ENCODE measurements around the gene PRPSAP2.

Gene PRPSAP2

DNA sequence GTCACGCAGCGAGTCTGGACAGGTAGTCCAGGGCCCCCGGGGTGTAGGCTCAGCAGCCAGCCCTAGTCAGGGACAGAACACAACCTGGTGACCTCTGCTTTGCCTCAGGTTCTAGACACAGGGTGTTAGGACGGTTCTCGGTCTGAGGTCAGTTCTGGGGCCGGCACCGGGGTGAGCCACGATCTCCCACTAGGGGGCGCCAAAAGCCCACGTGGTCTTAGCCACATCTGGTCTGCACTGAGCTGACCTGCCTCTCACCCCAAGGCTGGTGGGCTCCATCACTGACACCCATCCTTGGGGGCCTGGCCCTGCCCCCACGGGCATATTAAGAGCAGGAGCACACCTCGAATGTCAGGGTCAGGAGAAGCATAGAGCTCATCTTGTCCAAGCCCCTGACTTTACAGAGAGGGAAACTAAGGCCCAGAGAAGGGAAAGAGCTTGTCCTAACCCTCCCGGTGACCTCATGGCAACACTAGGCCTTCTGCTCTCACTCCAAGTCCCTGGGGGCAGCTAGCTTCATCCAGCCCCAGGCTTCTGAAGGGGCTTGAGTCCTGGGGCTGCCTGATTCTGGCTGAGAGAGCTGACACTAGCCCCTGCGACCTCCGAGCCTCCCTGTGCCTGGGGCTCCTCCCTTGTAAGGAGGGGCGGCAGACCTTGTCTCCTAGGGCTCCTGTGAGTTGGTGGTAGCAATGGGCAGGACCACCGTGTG, 103.0 kb downstream of the PRPSAP2 start:
- TF ChIP-seq CTCF (IDR thresholded peaks at IDR 0.05; ENCODE audit: poor library complexity, severe bottlenecking) = peak; percentile 92
- no peak overlapping the region for H3K27ac ChIP-seq (ENCODE audit: poor library complexity, severe bottlenecking)

GRCh38 chr17:18961634-18962493, 103.9 kb downstream of the PRPSAP2 start:
- H3K36me3 ChIP-seq (ENCODE audit: low read depth) = no peaks in the 10 kb centered on the region
- H3K27me3 ChIP-seq (ENCODE audit: insufficient read depth, poor library complexity, severe bottlenecking) = no peaks in the 10 kb centered on the region
- no peak for ATAC-seq (ENCODE audit: low read depth)
- no peak for TF ChIP-seq CTCF (IDR thresholded peaks at IDR 0.05; ENCODE audit: poor library complexity, severe bottlenecking)
- no peaks in the 10 kb centered on the region for H3K4me1 ChIP-seq (ENCODE audit: insufficient read depth, poor library complexity, severe bottlenecking)
- no peak overlapping the region for H3K27ac ChIP-seq (ENCODE audit: poor library complexity, severe bottlenecking)
- no peaks in the 10 kb centered on the region for H3K9me3 ChIP-seq (ENCODE audit: severe bottlenecking)
- no peak overlapping the region for H3K4me3 ChIP-seq (ENCODE audit: severe bottlenecking)
- DNase-seq (ENCODE audit: low spot score) = no peak

More for the DNA sequence above, 103.0 kb downstream of the PRPSAP2 start:
- peak; percentile 73 for DNase-seq (ENCODE audit: low spot score)
- Histone ChIP-seq H3K4me3 (ENCODE audit: severe bottlenecking) (no peak overlapping the region), H3K36me3 (ENCODE audit: low read depth) (no peaks in the 10 kb centered on the region), H3K27me3 (ENCODE audit: insufficient read depth, poor library complexity, severe bottlenecking) (no peaks in the 10 kb centered on the region), H3K9me3 (ENCODE audit: severe bottlenecking) (no peaks in the 10 kb centered on the region), H3K4me1 (ENCODE audit: insufficient read depth, poor library complexity, severe bottlenecking) (no peaks in the 10 kb centered on the region)
- ATAC-seq (ENCODE audit: low read depth) = peak; percentile 89

DNA sequence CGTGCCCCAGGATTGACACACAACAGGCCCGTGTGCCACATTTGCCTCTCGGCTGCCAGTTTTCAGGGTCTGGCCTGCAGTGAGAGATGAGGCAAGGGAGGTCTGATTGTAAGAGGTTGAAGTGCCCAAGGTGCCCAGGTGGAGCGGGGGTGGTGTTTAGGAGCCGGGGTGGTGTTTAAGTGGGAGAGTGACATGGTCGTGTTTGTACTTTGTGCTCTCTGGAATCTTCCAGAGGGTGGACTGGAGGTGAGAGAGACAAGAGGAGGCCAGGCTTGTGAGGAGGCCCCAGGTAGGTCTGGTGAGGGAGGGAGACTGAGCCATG, 104.5 kb downstream of the PRPSAP2 start:
- Histone ChIP-seq H3K4me3 (ENCODE audit: severe bottlenecking) (no peak overlapping the region), H3K36me3 (ENCODE audit: low read depth) (no peaks in the 10 kb centered on the region), H3K27ac (ENCODE audit: poor library complexity, severe bottlenecking) (no peak overlapping the region), H3K4me1 (ENCODE audit: insufficient read depth, poor library complexity, severe bottlenecking) (peaks cover 2% of the 10 kb centered on the region), H3K27me3 (ENCODE audit: insufficient read depth, poor library complexity, severe bottlenecking) (no peaks in the 10 kb centered on the region), H3K9me3 (ENCODE audit: severe bottlenecking) (no peaks in the 10 kb centered on the region)
- no peak for TF ChIP-seq CTCF (IDR thresholded peaks at IDR 0.05; ENCODE audit: poor library complexity, severe bottlenecking)
- ATAC-seq (ENCODE audit: low read depth) (no peak), DNase-seq (ENCODE audit: low spot score) (no peak)

DNA sequence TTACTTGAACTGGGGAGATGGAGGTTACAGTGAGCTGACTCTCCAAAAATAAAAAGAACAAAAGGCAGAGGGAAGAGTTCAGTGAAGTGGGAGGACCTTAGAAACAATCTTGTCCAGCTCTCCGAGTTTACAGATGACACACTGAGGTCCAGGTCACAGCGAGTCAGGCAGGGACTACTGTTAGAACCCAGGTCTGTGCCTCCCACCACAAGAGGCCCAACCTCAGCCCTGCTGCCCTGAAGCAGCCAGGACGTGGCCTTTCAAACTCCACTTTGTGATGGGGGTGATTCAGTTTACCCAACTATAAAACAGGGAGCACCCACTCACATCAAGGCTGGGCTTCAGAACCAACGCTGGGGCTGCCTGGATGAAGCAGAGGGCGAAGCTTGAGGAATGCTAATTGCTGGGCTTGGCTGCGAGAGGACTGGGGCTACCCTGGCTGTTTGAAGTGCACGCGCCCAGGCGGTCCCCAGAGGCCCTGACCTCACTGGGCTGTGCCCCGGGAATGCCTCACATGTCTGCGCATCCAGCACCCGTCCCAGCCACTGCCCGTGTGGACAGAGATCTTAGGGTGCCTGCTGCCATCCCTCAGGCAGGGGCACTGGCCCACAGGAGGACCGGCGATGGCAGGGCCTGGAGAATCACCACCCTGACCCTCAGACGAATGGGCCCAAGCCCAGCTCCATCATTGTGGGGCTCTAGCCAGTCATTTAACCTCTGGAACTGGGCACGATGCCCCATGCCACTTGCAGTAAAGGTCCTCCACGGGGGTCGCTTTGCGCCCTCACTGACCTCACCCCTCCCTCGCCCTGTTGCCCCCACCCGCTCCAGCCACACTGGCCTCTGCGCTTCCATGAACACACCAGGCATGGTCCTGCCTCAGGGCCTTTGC, 105.4 kb downstream of the PRPSAP2 start:
- H3K27ac ChIP-seq (ENCODE audit: poor library complexity, severe bottlenecking) = no peak overlapping the region

More for the DNA sequence above, 105.4 kb downstream of the PRPSAP2 start:
- H3K9me3 ChIP-seq (ENCODE audit: severe bottlenecking) = no peaks in the 10 kb centered on the region
- DNase-seq (ENCODE audit: low spot score) = peak; percentile 56
- no peak overlapping the region for H3K4me3 ChIP-seq (ENCODE audit: severe bottlenecking)
- no peaks in the 10 kb centered on the region for H3K36me3 ChIP-seq (ENCODE audit: low read depth)
- no peak for TF ChIP-seq CTCF (IDR thresholded peaks at IDR 0.05; ENCODE audit: poor library complexity, severe bottlenecking)
- H3K27me3 ChIP-seq (ENCODE audit: insufficient read depth, poor library complexity, severe bottlenecking) = no peaks in the 10 kb centered on the region
- peaks cover 12% of the 10 kb centered on the region for H3K4me1 ChIP-seq (ENCODE audit: insufficient read depth, poor library complexity, severe bottlenecking)
- no peak for ATAC-seq (ENCODE audit: low read depth)
